Cardiac septum (tissue), 1 donor: ENCODE data around the gene MEDAG. TPM values are rescaled to one million over a fixed set of nuclear protein-coding genes. Genes with fewer than 3 reads are reported as not detected.

Source experiments
- DNase-seq: peaks from one replicate; pipeline ENCODE4 v3.0.0-alpha.2; 2020; ENCODE audit warnings: low spot score
- intact Hi-C: fragments of 100-400 bp; cut with DNase I; formaldehyde crosslinking; loops from one replicate; pipeline ENCODE4 v1.14.0; 2022
- total RNA-seq: library from RNA; stranded (reverse); fragmentation: NEBNext Ultra II Directional; extraction: Animal tissue kit (Norgen Biotek cat#: 25700); gene quantifications from one replicate; pipeline ENCODE4 v1.2.1, GENCODE V29; 2021
- donor health status: DM: no; HTN: no; CAD: no.

MEDAG gene
- total RNA-seq, 1 donor from 2014 or later: 11.7 TPM

DNA sequence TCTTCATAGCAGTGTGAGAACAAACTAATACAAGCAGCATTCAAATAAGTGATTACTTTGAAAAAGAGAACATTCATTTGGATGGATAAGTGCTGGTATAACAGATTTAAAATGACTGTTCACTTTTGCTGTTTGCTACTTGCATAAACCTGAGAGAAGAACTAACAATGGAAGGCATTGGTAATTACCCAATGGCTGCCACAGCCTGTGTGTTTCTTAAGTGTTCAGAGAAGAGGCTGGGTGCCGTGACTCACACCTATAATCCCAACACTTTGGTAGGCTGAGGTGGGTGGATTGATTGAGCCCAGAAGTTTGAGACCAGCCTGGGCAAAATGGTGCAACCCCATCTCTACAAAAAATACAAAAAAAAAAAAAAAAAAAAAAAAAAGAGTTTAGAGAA is 21.5 kb downstream of the MEDAG start:
- DNase-seq: no peak

GRCh38 chr13:30928978-30929377 is 22.9 kb downstream of the MEDAG start:
- intact Hi-C loops: no loop called here
- DNase-seq: no peak

More for the DNA sequence above, 21.5 kb downstream of the MEDAG start:
- intact Hi-C loops: no loop called here

DNA sequence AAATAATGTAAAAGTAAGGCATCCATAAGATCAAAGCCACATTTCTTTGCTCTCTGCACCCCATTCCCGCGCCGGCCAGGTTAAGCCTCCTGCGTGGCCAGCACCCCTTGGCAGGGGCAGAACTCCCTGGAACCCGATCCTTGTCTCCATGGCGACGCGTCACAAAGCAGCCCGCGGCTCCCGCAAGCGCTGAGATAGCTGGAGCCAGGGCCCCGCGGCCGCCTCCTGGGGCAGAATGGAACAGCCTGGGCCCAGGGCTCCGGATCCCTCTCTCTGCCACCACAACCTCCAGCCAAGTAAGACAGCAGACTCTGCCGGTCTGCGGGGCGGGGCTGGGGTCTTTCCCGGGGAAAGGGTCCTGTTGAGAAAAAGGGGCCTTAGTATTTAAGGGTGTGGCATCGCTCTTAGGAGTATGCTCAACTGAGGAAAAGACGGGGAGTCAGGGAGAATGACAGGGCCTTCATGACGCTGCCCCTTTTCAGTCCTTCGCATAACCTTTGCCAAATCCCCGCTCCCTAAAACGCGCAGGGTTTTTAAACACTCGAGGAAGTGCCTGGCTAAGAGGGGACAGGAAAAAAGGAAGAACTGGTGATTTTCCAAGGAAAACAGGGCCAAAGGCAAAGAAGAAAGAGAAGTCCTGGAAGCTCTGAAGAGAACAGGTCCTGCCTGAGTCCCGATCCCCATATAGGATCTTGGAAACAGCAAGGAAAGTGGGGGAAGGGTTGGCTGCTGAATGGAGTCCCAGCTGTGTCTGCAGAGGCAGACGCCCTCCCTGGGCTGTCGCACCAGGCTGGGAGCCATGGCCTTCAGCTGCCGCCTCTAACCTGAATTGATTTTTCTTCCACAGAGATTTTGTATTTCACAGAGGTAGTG is 26.6 kb downstream of the MEDAG start, which contains the start of gene TEX26:
Gene TEX26, plus strand, starts transcription at position 176 of the 873 bp plus-strand sequence. Its CDS starts 60 bp downstream, at position 236.
- intact Hi-C loops: no loop called here

GRCh38 chr13:30933354-30933670 is 27.2 kb downstream of the MEDAG start:
- intact Hi-C loops: no loop called here
- DNase-seq: no peak

More for the DNA sequence above, 26.6 kb downstream of the MEDAG start, which contains the start of gene TEX26:
- no peak for DNase-seq

DNA sequence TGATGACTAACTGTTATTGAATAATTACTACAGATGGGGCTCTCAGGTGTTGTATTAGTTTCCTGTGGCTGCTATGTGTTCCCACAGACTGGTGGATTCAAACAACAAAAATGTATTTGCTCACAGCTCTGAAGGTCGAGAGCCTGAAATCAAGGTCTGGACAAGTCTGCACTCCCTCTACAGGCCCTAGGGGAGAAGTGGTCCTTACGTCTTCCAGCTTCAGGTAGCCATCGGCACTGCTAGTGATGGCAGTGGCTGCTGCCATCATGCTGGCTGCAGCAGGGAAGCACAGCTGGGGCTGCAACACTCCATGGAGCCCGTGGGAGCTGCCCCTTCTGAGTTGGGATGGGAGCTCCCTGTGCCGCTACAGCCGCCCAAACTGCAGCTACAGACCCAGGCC is 28.3 kb downstream of the MEDAG start:
- intact Hi-C loops: no loop called here
- no peak for DNase-seq

DNA sequence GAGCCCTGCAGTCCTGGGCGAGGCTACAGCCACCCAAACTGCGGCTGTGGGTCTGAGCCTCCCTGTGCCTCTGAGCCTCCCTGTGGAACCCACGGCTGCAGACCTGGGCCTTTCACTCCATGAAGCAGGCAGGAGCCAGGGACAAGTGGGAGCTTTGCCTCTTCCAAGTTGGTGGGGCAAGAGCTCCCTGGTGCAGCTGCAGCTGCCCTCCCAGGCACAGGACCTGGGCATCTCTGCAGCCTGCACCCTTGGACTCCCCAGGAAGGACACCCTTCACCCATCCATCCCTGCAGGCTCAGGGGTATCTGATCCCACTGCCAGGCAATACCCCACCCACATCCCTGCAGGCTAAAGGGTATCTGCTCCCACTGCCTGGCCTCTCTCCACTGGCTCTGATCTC is 28.7 kb downstream of the MEDAG start:
- DNase-seq: no peak
- intact Hi-C loops: no loop called here

DNA sequence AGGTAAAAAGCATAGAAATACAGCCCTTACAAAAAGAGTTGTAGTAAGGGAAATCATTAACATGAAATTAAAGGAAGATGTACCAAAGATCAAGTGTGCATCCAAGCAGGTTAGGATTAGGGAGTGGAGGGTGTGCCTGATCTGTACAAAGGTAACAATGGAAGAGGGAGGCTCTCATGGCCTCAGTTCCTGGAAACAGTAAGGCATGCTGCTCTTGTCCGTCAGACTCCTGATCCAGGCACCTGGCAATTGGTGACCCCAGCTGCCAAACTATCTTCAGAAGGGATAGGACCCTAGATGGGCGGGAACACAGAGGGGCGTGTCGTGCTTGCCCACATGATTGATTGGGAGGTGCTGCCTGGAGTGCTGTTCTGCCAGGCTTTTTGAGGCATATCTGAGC is 30.9 kb downstream of the MEDAG start:
- intact Hi-C loops: no loop called here
- no peak for DNase-seq

GRCh38 chr13:30943881-30944280 is 37.8 kb downstream of the MEDAG start:
- intact Hi-C loops: no loop called here
- no peak for DNase-seq

DNA sequence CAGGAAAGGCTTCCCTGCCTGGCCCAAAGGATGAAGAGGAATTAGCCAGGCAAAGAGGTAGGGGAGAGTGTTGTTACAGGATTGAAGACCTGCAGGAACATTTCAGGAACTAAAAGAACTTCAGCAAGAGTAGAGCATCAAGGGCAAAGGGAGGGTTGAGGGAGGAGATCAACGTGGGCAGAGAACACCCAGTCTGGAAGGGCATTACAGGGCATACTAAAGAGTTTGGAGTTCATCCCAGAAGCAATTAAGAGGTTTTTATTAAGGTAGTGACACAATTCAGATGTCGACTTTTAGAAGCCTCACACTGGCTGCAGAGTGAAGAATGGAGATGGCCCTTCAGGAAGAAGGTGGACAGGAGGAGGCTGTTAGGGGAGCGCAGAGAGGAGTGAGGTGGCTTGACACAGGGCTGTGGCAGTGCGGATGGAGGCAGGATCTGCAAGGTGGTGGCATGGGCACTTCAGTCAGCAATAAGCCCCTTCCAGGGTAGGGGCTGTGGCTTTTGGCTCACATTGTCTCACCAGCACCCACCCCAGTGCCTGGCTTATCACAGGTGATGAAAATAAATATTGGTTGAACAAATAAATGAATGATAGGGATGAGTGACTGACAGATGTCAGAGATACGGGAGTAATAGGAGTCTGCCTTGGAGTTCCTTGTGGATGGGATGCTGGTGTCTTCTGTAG is 51.3 kb downstream of the MEDAG start:
- DNase-seq: no peak
- intact Hi-C loops: no loop called here

GRCh38 chr13:30959678-30960077 is 53.6 kb downstream of the MEDAG start:
- DNase-seq: no peak
- intact Hi-C loops: no loop called here

GRCh38 chr13:30963791-30964190 is 57.7 kb downstream of the MEDAG start:
- intact Hi-C loops: no loop called here
- no peak for DNase-seq

DNA sequence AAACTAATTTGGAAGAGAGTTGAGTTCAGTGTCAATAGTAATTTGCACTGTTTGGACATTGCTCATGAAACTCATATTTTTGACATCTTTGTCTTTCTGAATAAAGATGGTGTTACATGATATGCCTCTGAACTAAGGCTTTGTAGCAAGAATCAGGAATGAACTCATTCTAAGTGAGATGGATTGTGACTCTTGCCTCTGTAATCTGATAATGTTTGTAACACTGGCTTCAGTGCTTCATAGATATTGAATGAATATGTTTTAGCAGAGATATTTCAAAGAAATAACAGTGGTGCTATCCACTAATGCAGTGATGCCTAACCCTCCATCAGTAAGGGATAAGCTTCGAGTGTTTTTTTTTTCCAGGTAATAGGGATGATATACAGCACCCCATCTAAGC is 59.3 kb downstream of the MEDAG start:
- DNase-seq: no peak
- intact Hi-C loops: no loop called here

- no peak for DNase-seq
- intact Hi-C loops: no loop called here
Measured at GRCh38 chr13:30966101-30966500, 60.0 kb downstream of the MEDAG start.

- intact Hi-C loops: no loop called here
- no peak for DNase-seq
Measured at GRCh38 chr13:30968846-30969245, 62.8 kb downstream of the MEDAG start.

DNA sequence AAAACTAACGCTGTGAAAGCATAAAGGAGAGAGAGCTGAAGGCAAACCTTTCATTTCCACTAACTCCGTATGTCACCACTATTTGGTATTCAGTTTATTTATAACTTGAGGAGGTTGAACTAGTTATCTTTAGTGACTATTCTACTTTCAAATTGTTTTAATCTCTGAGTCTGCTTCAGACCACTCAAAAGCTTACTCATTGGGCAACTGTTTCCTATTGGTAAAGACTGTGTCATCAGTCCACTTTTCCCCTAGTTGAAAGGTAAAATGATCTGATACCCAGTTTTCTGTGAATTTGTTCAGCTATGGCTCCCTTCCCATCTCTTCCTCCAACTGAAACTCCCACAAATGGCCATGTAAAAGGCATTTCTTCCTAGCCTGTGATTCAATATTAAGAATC is 65.5 kb downstream of the MEDAG start:
- intact Hi-C loops: no loop called here
- no peak for DNase-seq

DNA sequence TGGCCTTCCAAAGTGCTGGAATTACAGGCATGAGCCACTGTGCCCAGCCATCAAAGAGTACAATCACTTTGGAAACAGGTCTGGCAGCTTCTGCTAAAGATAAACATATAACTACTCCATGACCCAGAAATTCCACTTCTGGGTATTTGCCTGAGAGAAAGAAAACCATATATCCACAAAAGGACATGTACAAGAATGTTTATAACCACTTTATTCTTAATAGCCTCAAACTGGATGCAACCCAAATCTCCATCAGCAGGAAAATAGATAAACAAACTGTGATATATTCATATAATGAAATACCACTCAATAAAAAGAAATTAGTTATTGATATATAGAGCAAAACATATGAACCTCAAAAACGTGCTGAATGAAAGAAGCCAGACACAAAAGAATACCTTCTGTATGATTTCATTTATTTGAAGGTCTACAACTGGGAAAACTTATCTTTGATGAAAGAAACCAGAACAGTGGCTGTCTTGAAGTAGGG is 66.9 kb downstream of the MEDAG start:
- no peak for DNase-seq
- intact Hi-C loops: no loop called here

DNA sequence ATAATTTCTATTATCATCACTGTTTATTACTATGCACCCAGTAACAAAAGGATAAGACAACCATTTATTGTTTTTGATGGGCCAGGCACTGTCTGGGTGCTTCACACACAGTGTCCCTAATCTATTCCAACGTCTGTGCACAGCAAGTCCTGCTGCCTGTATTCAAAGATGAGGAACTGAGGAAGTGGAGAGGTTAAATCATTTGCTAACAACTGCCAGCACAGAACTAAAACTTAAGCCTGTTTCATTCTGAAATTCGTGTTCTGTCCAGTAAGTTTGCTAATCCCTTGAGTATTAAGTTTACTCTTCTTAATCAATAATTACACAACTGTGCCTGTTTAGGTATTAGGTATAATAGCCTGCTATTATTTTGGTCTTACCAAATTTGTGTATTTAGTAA is 68.3 kb downstream of the MEDAG start:
- intact Hi-C loops: no loop called here
- no peak for DNase-seq
